SK-N-SH (cell line): ENCODE results near the gene NYAP2. TPM values are rescaled to one million over a fixed set of nuclear protein-coding genes. Genes with fewer than 3 reads are reported as not detected.

Experiments used
- CTCF ChIA-PET: fragments of 300-600, 350-600 bp; formaldehyde crosslinking; extraction: SDS; loops from one replicate; lab custom pipeline; 2021; lab: Yijun Ruan, JAX
- POLR2A ChIA-PET: fragments of 350-600 bp; sonication (Branson Sonifier 250); formaldehyde crosslinking; extraction: SDS; loops from one replicate; lab custom pipeline; 2020; ENCODE audit warnings: antibody characterized with exemption, inconsistent platforms; lab: Yijun Ruan, JAX
- DNase-seq: peaks from one replicate; pipeline ENCODE4 v3.0.0; 2012
- H2AFZ ChIP-seq: fragments of 200-600 bp; sonication (generic); 2 replicates; pipeline ENCODE4 v1.8.1; 2016; ENCODE audit warnings: antibody characterized with exemption, mild to moderate bottlenecking, low read depth
- H3F3A ChIP-seq: fragments of 200-600 bp; sonication (generic); replicated peaks from 2 replicates; pipeline ENCODE3; 2016; ENCODE audit warnings: antibody characterized with exemption, mild to moderate bottlenecking; ENCODE audit not compliant: insufficient read depth
- H3K27ac ChIP-seq, 2 experiments: fragments of 200-500 bp in 1 of 2; fragments of 200-600 bp in 1 of 2; sonication (Bioruptor generic) in 1 of 2; sonication (generic), shearing (Covaris generic) in 1 of 2; 2 replicates each; pipeline versions ENCODE4 v1.5.1 to v1.6.1; 2014 to 2016; ENCODE audit warnings: low read depth in 2 of 2, inconsistent platforms in 1 of 2, low read length in 1 of 2, mild to moderate bottlenecking in 1 of 2, mixed read lengths in 1 of 2
- H3K27me3 ChIP-seq: fragments of 200-600 bp; sonication (generic), shearing (Covaris generic); 2 replicates; pipeline ENCODE4 v1.6.1; 2016; ENCODE audit warnings: mixed run types; ENCODE audit not compliant: insufficient read depth
- H3K36me3 ChIP-seq, 2 experiments: fragments of 200-500 bp in 1 of 2; fragments of 200-600 bp in 1 of 2; sonication (Bioruptor generic) in 1 of 2; sonication (generic) in 1 of 2; replicated peaks in 1 of 2; 2 replicates each; pipeline versions ENCODE3 to v1.5.1; 2014 to 2016; ENCODE audit warnings: low read length in 1 of 2, mild to moderate bottlenecking in 1 of 2; ENCODE audit not compliant: insufficient read depth in 2 of 2, control insufficient read depth in 1 of 2
- H3K4me1 ChIP-seq, 2 experiments: fragments of 200-500 bp in 1 of 2; fragments of 200-600 bp in 1 of 2; sonication (Bioruptor generic) in 1 of 2; sonication (generic), shearing (Covaris generic) in 1 of 2; 2 replicates each; pipeline versions ENCODE4 v1.5.1 to v1.6.1; 2014 to 2016; ENCODE audit warnings: low read depth in 1 of 2, low read length in 1 of 2, mixed run types in 1 of 2; ENCODE audit not compliant: insufficient read depth in 2 of 2, control insufficient read depth in 1 of 2
- H3K4me2 ChIP-seq: fragments of 200-600 bp; sonication (generic), shearing (Covaris generic); 2 replicates; pipeline ENCODE4 v1.6.1; 2017; ENCODE audit warnings: mixed run types
- H3K4me3 ChIP-seq, 2 experiments: fragments of 200-500 bp in 1 of 2; fragments of 200-600 bp in 1 of 2; sonication (Bioruptor generic) in 1 of 2; sonication (generic), shearing (Covaris generic) in 1 of 2; 2 replicates each; pipeline versions ENCODE4 v1.5.1 to v1.8.1; 2014 to 2016; ENCODE audit warnings: low read depth in 2 of 2, inconsistent platforms in 1 of 2, low read length in 1 of 2, mild to moderate bottlenecking in 1 of 2, mixed read lengths in 1 of 2, moderate library complexity in 1 of 2
- H3K79me2 ChIP-seq: fragments of 200-600 bp; sonication (generic); 2 replicates; pipeline ENCODE4 v1.8.1; 2017; ENCODE audit warnings: mild to moderate bottlenecking; ENCODE audit not compliant: insufficient read depth
- H3K9ac ChIP-seq: fragments of 200-600 bp; sonication (generic); 2 replicates; pipeline ENCODE4 v1.6.1; 2017; ENCODE audit warnings: mixed run types
- H3K9me2 ChIP-seq: fragments of 200-600 bp; sonication (generic); 2 replicates; pipeline ENCODE4 v1.6.1; 2017; ENCODE audit warnings: mixed run types
- H3K9me3 ChIP-seq: fragments of 200-600 bp; sonication (generic); 2 replicates; pipeline ENCODE4 v1.6.1; 2017; ENCODE audit warnings: mixed run types, mild to moderate bottlenecking, moderate library complexity
- H4K20me1 ChIP-seq: fragments of 200-600 bp; sonication (generic); 2 replicates; pipeline ENCODE4 v1.6.1; 2017; ENCODE audit warnings: mild to moderate bottlenecking, mixed run types; ENCODE audit not compliant: insufficient read depth
- CHD2 ChIP-seq: fragments of 150-350 bp; IDR thresholded peaks from 2 replicates; pipeline ENCODE4 v1.6.1; 2018; ENCODE audit warnings: low read length; ENCODE audit not compliant: partially characterized antibody
- EP300 ChIP-seq, 2 experiments: IDR thresholded peaks; 2 replicates each; pipeline versions ENCODE4 v1.4.0 to v1.6.1; 2012; ENCODE audit warnings: borderline replicate concordance in 1 of 2, low read depth in 1 of 2, low read length in 1 of 2
- FOXM1 ChIP-seq: IDR thresholded peaks from 2 replicates; pipeline ENCODE4 v1.4.0; 2012; ENCODE audit warnings: low read depth, mild to moderate bottlenecking
- GATA2 ChIP-seq: sonication (generic); formaldehyde crosslinking; IDR thresholded peaks from 2 replicates; pipeline ENCODE4 v1.5.0; 2020; ENCODE audit warnings: mild to moderate bottlenecking, missing genetic modification reagents
- IRF3 ChIP-seq: fragments of 150-350 bp; IDR thresholded peaks from 2 replicates; pipeline ENCODE4 v1.6.1; 2016; ENCODE audit warnings: mild to moderate bottlenecking, low read depth, low read length
- MAX ChIP-seq: IDR thresholded peaks from 2 replicates; pipeline ENCODE4 v1.4.0; 2012; ENCODE audit warnings: low read depth
- NFIC ChIP-seq: IDR thresholded peaks from 2 replicates; pipeline ENCODE4 v1.4.0; 2012; ENCODE audit warnings: borderline replicate concordance
- PBX3 ChIP-seq: IDR thresholded peaks from 2 replicates; pipeline ENCODE4; 2012
- POLR2AphosphoS5 ChIP-seq: IDR thresholded peaks from 2 replicates; pipeline ENCODE4 v1.6.1; 2012; ENCODE audit warnings: low read depth, low read length
- RFX5 ChIP-seq: IDR thresholded peaks from 2 replicates; pipeline ENCODE4 v1.6.1; 2012; ENCODE audit warnings: mild to moderate bottlenecking, improper control_type of control experiment, low read length
- RXRA ChIP-seq: IDR thresholded peaks from 2 replicates; pipeline ENCODE4 v1.4.0; 2012; ENCODE audit warnings: low read depth, mild to moderate bottlenecking, borderline replicate concordance
- SIN3A ChIP-seq: IDR thresholded peaks from 2 replicates; pipeline ENCODE4 v1.6.1; 2012; ENCODE audit warnings: low read depth, mild to moderate bottlenecking, low read length, moderate library complexity, borderline replicate concordance
- TCF12 ChIP-seq: IDR thresholded peaks from 2 replicates; pipeline ENCODE4 v1.4.0; 2012
- USF2 ChIP-seq: fragments of 150-350 bp; IDR thresholded peaks from 2 replicates; pipeline ENCODE4 v1.6.1; 2017; ENCODE audit warnings: antibody characterized with exemption, low read length, low read depth, borderline replicate concordance
- YY1 ChIP-seq: IDR thresholded peaks from 2 replicates; pipeline ENCODE4 v1.4.0; 2012; ENCODE audit warnings: low read depth, mild to moderate bottlenecking
- ZBTB33 ChIP-seq: IDR thresholded peaks from 2 replicates; pipeline ENCODE4 v1.4.0; 2012; ENCODE audit warnings: low read depth, borderline replicate concordance
- WGBS: methylation state at CpG from one replicate; pipeline ENCODE4 v1.1.6; 2017; ENCODE audit warnings: low lambda C conversion rate; 5-methylcytosine and 5-hydroxymethylcytosine counted together
- polyA plus RNA-seq, 3 experiments: library from polyadenylated mRNA; depleted of rRNA; stranded (reverse); fragments of >200 nt; gene quantifications; 2 replicates each; pipeline ENCODE4 v1.2.3, GENCODE V29; 2012

The NYAP2 gene
- polyA plus RNA-seq, 1 of the 3 experiments (the other 2 are of a cell fraction), result not detected

- no peak for DNase-seq
- Histone ChIP-seq H3K9me3 (no peaks in the 10 kb centered on the region), H3K4me2 (no peak overlapping the region), H4K20me1 (no peaks in the 10 kb centered on the region), H3K36me3 (no peaks in the 10 kb centered on the region), H3K4me3 (no peak overlapping the region), H2AFZ (no peak overlapping the region), H3K9me2 (no peaks in the 10 kb centered on the region), H3K9ac (no peak overlapping the region), H3F3A (no peaks in the 10 kb centered on the region), H3K27ac (no peak overlapping the region), H3K79me2 (no peaks in the 10 kb centered on the region), H3K27me3 (no peaks in the 10 kb centered on the region), H3K4me1 (no peaks in the 10 kb centered on the region)
- TF ChIP-seq ZBTB33, result no peak
- TF ChIP-seq GATA2 (CRISPR knock-in tag), result no peak
- no peak for TF ChIP-seq NFIC
- no peak for TF ChIP-seq MAX
- TF ChIP-seq IRF3, result no peak
- no peak for TF ChIP-seq CHD2
- TF ChIP-seq EP300 (IDR thresholded peaks at IDR 0.05; ENCODE audit: borderline replicate concordance in 1 of 2, low read depth in 1 of 2, low read length in 1 of 2), result no peak
- TF ChIP-seq POLR2AphosphoS5, result no peak
- TF ChIP-seq PBX3, result no peak
- TF ChIP-seq YY1, result no peak
- no peak for TF ChIP-seq SIN3A
- TF ChIP-seq USF2, result no peak
- no peak for TF ChIP-seq RFX5
- no peak for TF ChIP-seq FOXM1
- TF ChIP-seq TCF12, result no peak
- TF ChIP-seq RXRA, result no peak
- WGBS, result 23% methylated on average over 4 of the region's 4 CpGs
- ChIA-PET POLR2A (no interaction called here), CTCF (interaction anchor here (1.0 kb wide), 1 partner anchor 10 kb away, joined by 3 read pairs; no protein-coding TSS in a partner anchor)
Measured at GRCh38 chr2:225566798-225567197, 167.3 kb downstream of the NYAP2 start.
